ENCODE results near the gene CA9.

DNA sequence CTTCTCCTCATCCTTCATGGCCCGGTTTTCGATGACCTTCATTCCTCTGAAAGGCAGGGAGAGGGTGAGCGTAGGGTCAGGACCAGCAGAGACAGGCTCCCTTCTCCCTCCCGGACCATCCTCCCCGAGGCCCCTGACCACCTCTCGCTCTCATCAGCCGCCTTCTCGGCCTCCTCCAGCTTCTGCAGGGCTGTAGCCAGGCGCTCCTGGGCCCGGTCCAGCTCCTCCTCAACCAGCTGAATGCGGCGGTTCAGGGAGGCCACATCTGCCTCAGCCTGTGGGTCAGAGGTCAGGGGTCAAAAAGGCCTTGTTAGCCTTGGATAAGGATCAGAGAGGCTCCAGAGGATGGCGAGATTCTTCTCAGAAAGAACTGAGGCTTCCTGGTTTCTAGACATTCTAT lies 11.8 kb downstream of the CA9 start:
- TF ChIP-seq POLR2AphosphoS5 (IDR thresholded peaks at IDR 0.05; ENCODE audit: low read depth) (no peak), CREB1 (CRISPR knock-in tag; IDR thresholded peaks at IDR 0.05; ENCODE audit: low read depth) (no peak), EZH2 (IDR thresholded peaks at IDR 0.05; ENCODE audit: low read depth, unreplicated experiment) (no peak), ZNF114 (CRISPR knock-in tag; IDR thresholded peaks at IDR 0.05) (no peak)
- TF ChIP-seq, protein P1, sequence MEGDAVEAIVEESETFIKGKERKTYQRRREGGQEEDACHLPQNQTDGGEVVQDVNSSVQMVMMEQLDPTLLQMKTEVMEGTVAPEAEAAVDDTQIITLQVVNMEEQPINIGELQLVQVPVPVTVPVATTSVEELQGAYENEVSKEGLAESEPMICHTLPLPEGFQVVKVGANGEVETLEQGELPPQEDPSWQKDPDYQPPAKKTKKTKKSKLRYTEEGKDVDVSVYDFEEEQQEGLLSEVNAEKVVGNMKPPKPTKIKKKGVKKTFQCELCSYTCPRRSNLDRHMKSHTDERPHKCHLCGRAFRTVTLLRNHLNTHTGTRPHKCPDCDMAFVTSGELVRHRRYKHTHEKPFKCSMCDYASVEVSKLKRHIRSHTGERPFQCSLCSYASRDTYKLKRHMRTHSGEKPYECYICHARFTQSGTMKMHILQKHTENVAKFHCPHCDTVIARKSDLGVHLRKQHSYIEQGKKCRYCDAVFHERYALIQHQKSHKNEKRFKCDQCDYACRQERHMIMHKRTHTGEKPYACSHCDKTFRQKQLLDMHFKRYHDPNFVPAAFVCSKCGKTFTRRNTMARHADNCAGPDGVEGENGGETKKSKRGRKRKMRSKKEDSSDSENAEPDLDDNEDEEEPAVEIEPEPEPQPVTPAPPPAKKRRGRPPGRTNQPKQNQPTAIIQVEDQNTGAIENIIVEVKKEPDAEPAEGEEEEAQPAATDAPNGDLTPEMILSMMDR (conservative IDR thresholded peaks at IDR 0.05; ENCODE audit: low read depth in 2 of 2) = no peak
